ENCODE results near the gene TBC1D17.

The TBC1D17 gene

GRCh38 chr19:49877879-49878743 is 609 bp downstream of the TBC1D17 start:
- peak; percentile 98 for DNase-seq (ENCODE audit: low read depth)

- no peak for DNase-seq (ENCODE audit: low read depth)
Observed at GRCh38 chr19:49878744-49879070, 1.2 kb downstream of the TBC1D17 start.

- no peak for DNase-seq (ENCODE audit: low read depth)
Observed at GRCh38 chr19:49879243-49879963, 1.9 kb downstream of the TBC1D17 start.

GRCh38 chr19:49880162-49880869 is 2.8 kb downstream of the TBC1D17 start:
- no peak for DNase-seq (ENCODE audit: low read depth)

- DNase-seq (ENCODE audit: low read depth), result no peak
Observed at GRCh38 chr19:49881186-49881585, 3.7 kb downstream of the TBC1D17 start.

- DNase-seq (ENCODE audit: low read depth), result no peak
Observed at GRCh38 chr19:49881672-49882394, 4.3 kb downstream of the TBC1D17 start.

GRCh38 chr19:49882643-49883042 is 5.1 kb downstream of the TBC1D17 start:
- DNase-seq (ENCODE audit: low read depth), result no peak

- no peak for DNase-seq (ENCODE audit: low read depth)
Observed at GRCh38 chr19:49883094-49883493, 5.6 kb downstream of the TBC1D17 start.

- no peak for DNase-seq (ENCODE audit: low read depth)
Observed at GRCh38 chr19:49884109-49884508, 6.6 kb downstream of the TBC1D17 start.

GRCh38 chr19:49884760-49885159 is 7.3 kb downstream of the TBC1D17 start:
- DNase-seq (ENCODE audit: low read depth), result no peak

GRCh38 chr19:49887037-49887664 is 9.6 kb downstream of the TBC1D17 start:
- DNase-seq (ENCODE audit: low read depth), result no peak

- no peak for DNase-seq (ENCODE audit: low read depth)
Observed at GRCh38 chr19:49887665-49888509, 10.4 kb downstream of the TBC1D17 start.

- no peak for DNase-seq (ENCODE audit: low read depth)
Observed at GRCh38 chr19:49888510-49888824, 11.0 kb downstream of the TBC1D17 start.

- DNase-seq (ENCODE audit: low read depth), result no peak
Observed at GRCh38 chr19:49889038-49889686, 11.7 kb downstream of the TBC1D17 start.

GRCh38 chr19:49889687-49890348 is 12.3 kb downstream of the TBC1D17 start:
- DNase-seq (ENCODE audit: low read depth), result peak; percentile 52

GRCh38 chr19:49890349-49891311 is 13.1 kb downstream of the TBC1D17 start:
- DNase-seq (ENCODE audit: low read depth), result no peak

GRCh38 chr19:49891393-49891792 is 13.9 kb downstream of the TBC1D17 start:
- DNase-seq (ENCODE audit: low read depth), result no peak

- no peak for DNase-seq (ENCODE audit: low read depth)
Observed at GRCh38 chr19:49892716-49893115, 15.2 kb downstream of the TBC1D17 start.

Data from fibroblast of gingiva (primary cell).